ENCODE data around the gene SYNDIG1. TPM values are rescaled to one million over a fixed set of nuclear protein-coding genes. Genes with fewer than 3 reads are reported as not detected.

SYNDIG1 gene
- total RNA-seq, 4 donors from 2014 or later: 0.51 to 3.4 (median 2.8) TPM; not detected in 1

GRCh38 chr20:24560571-24561491, 91.4 kb downstream of the SYNDIG1 start:
- Histone ChIP-seq H3K4me3 (no peak overlapping the region), H3K27me3 (no peaks in the 10 kb centered on the region), H3K36me3 (no peaks in the 10 kb centered on the region), H3K4me1 (no peaks in the 10 kb centered on the region), H3K27ac (no peak overlapping the region), H3K9me3 (no peaks in the 10 kb centered on the region)
- no peak for DNase-seq
- intact Hi-C loops (cut with DNase I; ENCODE audit: low total_unique reads): no loop called here
- TF ChIP-seq CTCF (IDR thresholded peaks at IDR 0.05) (no peak), POLR2A (IDR thresholded peaks at IDR 0.05) (no peak)

- DNase-seq: no peak
- Histone ChIP-seq H3K27ac (no peak overlapping the region), H3K4me3 (no peak overlapping the region), H3K36me3 (no peaks in the 10 kb centered on the region), H3K9me3 (no peaks in the 10 kb centered on the region), H3K27me3 (no peaks in the 10 kb centered on the region), H3K4me1 (no peaks in the 10 kb centered on the region)
- no peak for TF ChIP-seq CTCF (IDR thresholded peaks at IDR 0.05)
- TF ChIP-seq POLR2A (IDR thresholded peaks at IDR 0.05): no peak
- intact Hi-C loops (cut with DNase I; ENCODE audit: low total_unique reads): no loop called here
Observed at GRCh38 chr20:24565835-24566351, 96.5 kb downstream of the SYNDIG1 start.

- no peak for DNase-seq
- H3K27ac ChIP-seq: no peak overlapping the region
- H3K4me3 ChIP-seq: no peak overlapping the region
- no peak for TF ChIP-seq POLR2A (IDR thresholded peaks at IDR 0.05)
- no peak for TF ChIP-seq CTCF (IDR thresholded peaks at IDR 0.05)
- no peaks in the 10 kb centered on the region for H3K36me3 ChIP-seq
- H3K4me1 ChIP-seq: no peaks in the 10 kb centered on the region
- intact Hi-C loops (cut with DNase I; ENCODE audit: low total_unique reads): no loop called here
- no peaks in the 10 kb centered on the region for H3K9me3 ChIP-seq
- H3K27me3 ChIP-seq: no peaks in the 10 kb centered on the region
Observed at GRCh38 chr20:24566656-24567055, 97.2 kb downstream of the SYNDIG1 start.

- TF ChIP-seq POLR2A (IDR thresholded peaks at IDR 0.05): no peak
- TF ChIP-seq CTCF (IDR thresholded peaks at IDR 0.05): no peak
- DNase-seq: no peak
Observed at GRCh38 chr20:24567508-24567907, 98.1 kb downstream of the SYNDIG1 start.

GRCh38 chr20:24568842-24569241, 99.4 kb downstream of the SYNDIG1 start:
- Histone ChIP-seq H3K4me3 (no peak overlapping the region), H3K36me3 (no peaks in the 10 kb centered on the region), H3K27ac (no peak overlapping the region), H3K4me1 (no peaks in the 10 kb centered on the region), H3K9me3 (no peaks in the 10 kb centered on the region), H3K27me3 (no peaks in the 10 kb centered on the region)
- intact Hi-C loops (cut with DNase I; ENCODE audit: low total_unique reads): no loop called here
- DNase-seq: no peak
- TF ChIP-seq POLR2A (IDR thresholded peaks at IDR 0.05) (no peak), CTCF (IDR thresholded peaks at IDR 0.05) (no peak)

More at GRCh38 chr20:24567508-24567907, 98.1 kb downstream of the SYNDIG1 start:
- H3K27ac ChIP-seq: no peak overlapping the region
- no peaks in the 10 kb centered on the region for H3K4me1 ChIP-seq
- intact Hi-C loops (cut with DNase I; ENCODE audit: low total_unique reads): no loop called here
- H3K4me3 ChIP-seq: no peak overlapping the region
- no peaks in the 10 kb centered on the region for H3K9me3 ChIP-seq
- no peaks in the 10 kb centered on the region for H3K27me3 ChIP-seq
- H3K36me3 ChIP-seq: no peaks in the 10 kb centered on the region

Data from uterus (tissue), 4 donors.